ENCODE results near the gene CADM3.
A peak's percentile ranks its signal among the peaks of the same experiment; 100 is the strongest.

Gene CADM3

GRCh38 chr1:159171254-159171687 is at the start of gene CADM3:
Gene CADM3 (plus strand): TSS chr1:159171615. CDS start chr1:159171766, 151 bp downstream.
- H3K9me3 ChIP-seq (ENCODE audit: control insufficient read depth, low read length): no peaks in the 10 kb centered on the region
- no peaks in the 10 kb centered on the region for H3K79me2 ChIP-seq
- H3K36me3 ChIP-seq (ENCODE audit: control insufficient read depth, insufficient read depth, low read length): no peaks in the 10 kb centered on the region
- no peak within 1 kb of the TSS for H3K27ac ChIP-seq
- no peak within 1 kb of the TSS for H3K4me3 ChIP-seq (ENCODE audit: low read depth, low read length)
- no peak within 1 kb of the TSS for H3K9ac ChIP-seq
- peaks cover 5% of the 10 kb centered on the region for H3K27me3 ChIP-seq (ENCODE audit: control insufficient read depth, insufficient read depth, low read length)
- no peak for TF ChIP-seq CTCF (IDR thresholded peaks at IDR 0.05)
- peak within 1 kb of the TSS; percentile 42 for H2AFZ ChIP-seq
- H3K4me1 ChIP-seq: no peaks in the 10 kb centered on the region
- H3K4me2 ChIP-seq (ENCODE audit: low read length): no peak within 1 kb of the TSS

GRCh38 chr1:159122005-159122621 is 49.3 kb upstream of the CADM3 start:
- Histone ChIP-seq H3K9me3 (ENCODE audit: control insufficient read depth, low read length) (no peaks in the 10 kb centered on the region), H3K27me3 (ENCODE audit: control insufficient read depth, insufficient read depth, low read length) (no peaks in the 10 kb centered on the region), H2AFZ (no peak overlapping the region), H3K4me3 (ENCODE audit: low read depth, low read length) (no peak overlapping the region), H3K4me2 (ENCODE audit: low read length) (no peak overlapping the region), H3K36me3 (ENCODE audit: control insufficient read depth, insufficient read depth, low read length) (no peaks in the 10 kb centered on the region), H3K9ac (no peak overlapping the region), H3K79me2 (no peaks in the 10 kb centered on the region), H3K4me1 (no peaks in the 10 kb centered on the region), H3K27ac (no peak overlapping the region)
- no peak for TF ChIP-seq CTCF (IDR thresholded peaks at IDR 0.05)

- no peak for TF ChIP-seq CTCF (IDR thresholded peaks at IDR 0.05)
- no peaks in the 10 kb centered on the region for H3K27me3 ChIP-seq (ENCODE audit: control insufficient read depth, insufficient read depth, low read length)
- H3K79me2 ChIP-seq: no peaks in the 10 kb centered on the region
- H3K9me3 ChIP-seq (ENCODE audit: control insufficient read depth, low read length): no peaks in the 10 kb centered on the region
- no peak overlapping the region for H3K27ac ChIP-seq
- no peaks in the 10 kb centered on the region for H3K4me1 ChIP-seq
- no peak overlapping the region for H2AFZ ChIP-seq
- H3K36me3 ChIP-seq (ENCODE audit: control insufficient read depth, insufficient read depth, low read length): no peaks in the 10 kb centered on the region
- no peak overlapping the region for H3K4me2 ChIP-seq (ENCODE audit: low read length)
- H3K9ac ChIP-seq: no peak overlapping the region
- no peak overlapping the region for H3K4me3 ChIP-seq (ENCODE audit: low read depth, low read length)
Observed at GRCh38 chr1:159123587-159123986, 47.8 kb upstream of the CADM3 start.

- no peaks in the 10 kb centered on the region for H3K4me1 ChIP-seq
- H3K9me3 ChIP-seq (ENCODE audit: control insufficient read depth, low read length): no peaks in the 10 kb centered on the region
- TF ChIP-seq CTCF (IDR thresholded peaks at IDR 0.05): peak; percentile 51
- no peak overlapping the region for H3K9ac ChIP-seq
- H3K27me3 ChIP-seq (ENCODE audit: control insufficient read depth, insufficient read depth, low read length): no peaks in the 10 kb centered on the region
- H3K27ac ChIP-seq: no peak overlapping the region
- no peak overlapping the region for H3K4me2 ChIP-seq (ENCODE audit: low read length)
- no peak overlapping the region for H2AFZ ChIP-seq
- no peak overlapping the region for H3K4me3 ChIP-seq (ENCODE audit: low read depth, low read length)
- no peaks in the 10 kb centered on the region for H3K36me3 ChIP-seq (ENCODE audit: control insufficient read depth, insufficient read depth, low read length)
- no peaks in the 10 kb centered on the region for H3K79me2 ChIP-seq
Observed at GRCh38 chr1:159132271-159132881, 39.0 kb upstream of the CADM3 start.

- H3K27ac ChIP-seq: no peak overlapping the region
- no peak overlapping the region for H2AFZ ChIP-seq
- no peak overlapping the region for H3K4me2 ChIP-seq (ENCODE audit: low read length)
- no peaks in the 10 kb centered on the region for H3K27me3 ChIP-seq (ENCODE audit: control insufficient read depth, insufficient read depth, low read length)
- no peaks in the 10 kb centered on the region for H3K4me1 ChIP-seq
- no peak for TF ChIP-seq CTCF (IDR thresholded peaks at IDR 0.05)
- H3K9me3 ChIP-seq (ENCODE audit: control insufficient read depth, low read length): peaks cover 3% of the 10 kb centered on the region
- H3K9ac ChIP-seq: no peak overlapping the region
- no peaks in the 10 kb centered on the region for H3K36me3 ChIP-seq (ENCODE audit: control insufficient read depth, insufficient read depth, low read length)
- no peak overlapping the region for H3K4me3 ChIP-seq (ENCODE audit: low read depth, low read length)
- H3K79me2 ChIP-seq: no peaks in the 10 kb centered on the region
Observed at GRCh38 chr1:159140474-159140873, 30.9 kb upstream of the CADM3 start.

Data from parathyroid adenoma (tissue), 2 donors.